Neural cell (in vitro differentiated cells): ENCODE data around the gene MTERF2. TPM values are rescaled to one million over a fixed set of nuclear protein-coding genes. Genes with fewer than 3 reads are reported as not detected.

Experiments used
- H2AFZ ChIP-seq: fragments of 200-600, 300-800 bp; sonication (generic), shearing (Covaris generic); 2 replicates; pipeline ENCODE4 v1.6.0; 2014; ENCODE audit warnings: low read depth, mild to moderate bottlenecking, antibody characterized with exemption, low read length, moderate library complexity
- H3F3A ChIP-seq: fragments of 200-600 bp; shearing (Covaris generic); 2 replicates; pipeline ENCODE4 v1.6.1; 2016; ENCODE audit warnings: mild to moderate bottlenecking, moderate library complexity, mixed read lengths, antibody characterized with exemption, low read length; ENCODE audit not compliant: insufficient read depth, poor library complexity, severe bottlenecking
- H3K27ac ChIP-seq: fragments of 200-600, 300-800 bp; sonication (generic), shearing (Covaris generic); 2 replicates; pipeline ENCODE4 v1.5.1; 2014; ENCODE audit warnings: mild to moderate bottlenecking, low read length, moderate library complexity
- H3K27me3 ChIP-seq: fragments of 300-800, 200-600 bp; sonication (generic), shearing (Covaris generic); 2 replicates; pipeline ENCODE4 v1.6.0; 2014; ENCODE audit warnings: mild to moderate bottlenecking, low read depth, low read length, moderate library complexity; ENCODE audit not compliant: insufficient read depth
- H3K36me3 ChIP-seq: fragments of 300-800, 200-600 bp; sonication (generic), shearing (Covaris generic); 2 replicates; pipeline ENCODE4 v1.5.1; 2014; ENCODE audit warnings: mild to moderate bottlenecking, antibody characterized with exemption, low read length, moderate library complexity; ENCODE audit not compliant: insufficient read depth
- H3K4me2 ChIP-seq: fragments of 300-800, 200-600 bp; sonication (generic), shearing (Covaris generic); 2 replicates; pipeline ENCODE4 v1.6.0; 2014; ENCODE audit warnings: mild to moderate bottlenecking, low read length
- H3K4me3 ChIP-seq: fragments of 300-800, 200-600 bp; sonication (generic), shearing (Covaris generic); 2 replicates; pipeline ENCODE4 v1.5.1; 2014; ENCODE audit warnings: mild to moderate bottlenecking, low read length, moderate library complexity
- H3K79me2 ChIP-seq: fragments of 200-600 bp; shearing (Covaris generic); replicated peaks from 2 replicates; pipeline ENCODE4 v1.6.0; 2014; ENCODE audit warnings: mild to moderate bottlenecking, low read length, moderate library complexity; ENCODE audit not compliant: insufficient read depth
- H3K9ac ChIP-seq: fragments of 300-800, 200-600 bp; sonication (generic), shearing (Covaris generic); 2 replicates; pipeline ENCODE4 v1.6.1; 2016; ENCODE audit warnings: mild to moderate bottlenecking, low read length, mixed read lengths
- H3K9me2 ChIP-seq: fragments of 200-600 bp; shearing (Covaris generic); 2 replicates; pipeline ENCODE4 v1.6.1; 2016; ENCODE audit warnings: mild to moderate bottlenecking, low read length, mixed read lengths; ENCODE audit not compliant: insufficient read depth
- H3K9me3 ChIP-seq: fragments of 200-600, 300-800 bp; sonication (generic), shearing (Covaris generic); 2 replicates; pipeline ENCODE4 v1.6.1; 2016; ENCODE audit warnings: mild to moderate bottlenecking, mixed run types, low read length, moderate library complexity, mixed read lengths
- H4K20me1 ChIP-seq: fragments of 200-600 bp; shearing (Covaris generic); 2 replicates; pipeline ENCODE4 v1.6.1; 2016; ENCODE audit warnings: mild to moderate bottlenecking, mixed run types; ENCODE audit not compliant: insufficient read depth
- CTCF ChIP-seq: fragments of 450-650 bp; IDR thresholded peaks from 2 replicates; pipeline ENCODE4 v1.5.1; 2014; ENCODE audit warnings: antibody characterized with exemption, mild to moderate bottlenecking, moderate library complexity; ENCODE audit not compliant: poor library complexity, severe bottlenecking
- EP300 ChIP-seq: fragments of 450-650 bp; conservative IDR thresholded peaks from 2 replicates; pipeline ENCODE4 v1.6.1; 2014; ENCODE audit warnings: antibody characterized with exemption, mild to moderate bottlenecking, moderate library complexity; ENCODE audit not compliant: poor library complexity, severe bottlenecking
- EZH2 ChIP-seq: fragments of 200-600, 300-800 bp; shearing (Covaris generic), sonication (generic); IDR thresholded peaks from 2 replicates; pipeline ENCODE4 v1.6.1; 2014; ENCODE audit warnings: antibody characterized with exemption, low read length, borderline replicate concordance, mild to moderate bottlenecking; ENCODE audit not compliant: insufficient read depth, poor library complexity, severe bottlenecking
- MXI1 ChIP-seq: fragments of 450-650 bp; conservative IDR thresholded peaks from 2 replicates; pipeline ENCODE4 v1.6.1; 2014; ENCODE audit warnings: antibody characterized with exemption, mild to moderate bottlenecking; ENCODE audit not compliant: poor library complexity, severe bottlenecking
- POLR2AphosphoS5 ChIP-seq: IDR thresholded peaks from 2 replicates; pipeline ENCODE4 v1.6.1; 2012
- RAD21 ChIP-seq: fragments of 450-650 bp; conservative IDR thresholded peaks from 2 replicates; pipeline ENCODE4 v1.6.1; 2014; ENCODE audit warnings: antibody characterized with exemption, mild to moderate bottlenecking, moderate library complexity
- REST ChIP-seq: IDR thresholded peaks from 2 replicates; pipeline ENCODE4 v1.6.1; 2012; ENCODE audit warnings: borderline replicate concordance
- SMC3 ChIP-seq: fragments of 450-650 bp; conservative IDR thresholded peaks from 2 replicates; pipeline ENCODE4 v1.6.1; 2014; ENCODE audit warnings: antibody characterized with exemption, mild to moderate bottlenecking, moderate library complexity; ENCODE audit not compliant: poor library complexity
- TAF1 ChIP-seq: IDR thresholded peaks from 2 replicates; pipeline ENCODE4 v1.6.1; 2012; ENCODE audit warnings: low read depth
- polyA plus RNA-seq: library from polyadenylated mRNA; depleted of rRNA; stranded (reverse); fragments of >200 nt; gene quantifications from 2 replicates; pipeline ENCODE4 v1.2.3, GENCODE V29; 2014

Gene MTERF2
- polyA plus RNA-seq, 1 donor from 2014 or later = 47.8 TPM

- Histone ChIP-seq H3K4me2 (no peak overlapping the region), H4K20me1 (no peaks in the 10 kb centered on the region), H3F3A (no peaks in the 10 kb centered on the region), H3K36me3 (peaks cover 14% of the 10 kb centered on the region), H3K79me2 (no peaks in the 10 kb centered on the region), H3K9me2 (no peaks in the 10 kb centered on the region), H2AFZ (no peak overlapping the region), H3K27ac (no peak overlapping the region), H3K9ac (no peak overlapping the region), H3K4me3 (no peak overlapping the region), H3K9me3 (no peaks in the 10 kb centered on the region), H3K27me3 (no peaks in the 10 kb centered on the region)
- TF ChIP-seq POLR2AphosphoS5 (no peak), RAD21 (no peak), REST (no peak), MXI1 (no peak), EP300 (no peak), SMC3 (no peak), EZH2 (no peak)
Measured at GRCh38 chr12:106975098-106975497, 11.8 kb downstream of the MTERF2 start.

GRCh38 chr12:106974511-106974910, 12.4 kb downstream of the MTERF2 start:
- no peaks in the 10 kb centered on the region for H3K79me2 ChIP-seq
- no peaks in the 10 kb centered on the region for H3K27me3 ChIP-seq
- no peaks in the 10 kb centered on the region for H3K9me2 ChIP-seq
- no peaks in the 10 kb centered on the region for H3F3A ChIP-seq
- H3K4me2 ChIP-seq = no peak overlapping the region
- no peak for TF ChIP-seq POLR2AphosphoS5
- no peak for TF ChIP-seq REST
- no peak for TF ChIP-seq EP300
- TF ChIP-seq RAD21 = no peak
- TF ChIP-seq CTCF = no peak
- no peak for TF ChIP-seq TAF1
- no peak for TF ChIP-seq MXI1
- TF ChIP-seq SMC3 = no peak
- H2AFZ ChIP-seq = no peak overlapping the region
- peaks cover 14% of the 10 kb centered on the region for H3K36me3 ChIP-seq
- H3K4me3 ChIP-seq = no peak overlapping the region
- no peak overlapping the region for H3K9ac ChIP-seq
- no peaks in the 10 kb centered on the region for H4K20me1 ChIP-seq
- no peak overlapping the region for H3K27ac ChIP-seq
- no peaks in the 10 kb centered on the region for H3K9me3 ChIP-seq
